Measurements from ENCODE around the gene RREB1. TPM values are rescaled to one million over a fixed set of nuclear protein-coding genes. Genes with fewer than 3 reads are reported as not detected.

The RREB1 gene
- total RNA-seq, 3 donors from 2014 or later: 18.5 to 20.7 (median 19.2) TPM

- Mint-ChIP-seq H3K9me3 (no peaks in the 10 kb centered on the region), H3K27me3 (ENCODE audit: low read depth) (no peaks in the 10 kb centered on the region), H3K36me3 (ENCODE audit: insufficient read depth) (no peaks in the 10 kb centered on the region), H3K4me3 (peak overlapping the region; percentile 82), H3K4me1 (ENCODE audit: low read depth) (peaks cover 70% of the 10 kb centered on the region)
- ATAC-seq: no peak
- DNase-seq: no peak
Observed at GRCh38 chr6:7139835-7140470, 32.2 kb downstream of the RREB1 start.

GRCh38 chr6:7140631-7141378 lies 33.0 kb downstream of the RREB1 start:
- Mint-ChIP-seq H3K4me3 (peak overlapping the region; percentile 82), H3K27me3 (ENCODE audit: low read depth) (no peaks in the 10 kb centered on the region), H3K9me3 (no peaks in the 10 kb centered on the region)

GRCh38 chr6:7142228-7142801 lies 34.6 kb downstream of the RREB1 start:
- Mint-ChIP-seq H3K27me3 (ENCODE audit: low read depth) (no peaks in the 10 kb centered on the region), H3K9me3 (no peaks in the 10 kb centered on the region), H3K4me1 (ENCODE audit: low read depth) (peaks cover 72% of the 10 kb centered on the region), H3K4me3 (peak overlapping the region; percentile 47), H3K36me3 (ENCODE audit: insufficient read depth) (peaks cover under 1% of the 10 kb centered on the region)
- DNase-seq (no peak), ATAC-seq (no peak)

More at GRCh38 chr6:7140631-7141378, 33.0 kb downstream of the RREB1 start:
- peaks cover 70% of the 10 kb centered on the region for H3K4me1 Mint-ChIP-seq (ENCODE audit: low read depth)
- peak; percentile 69 for DNase-seq
- ATAC-seq: peak; percentile 88 to 89
- no peaks in the 10 kb centered on the region for H3K36me3 Mint-ChIP-seq (ENCODE audit: insufficient read depth)

GRCh38 chr6:7142918-7143475 lies 35.2 kb downstream of the RREB1 start:
- Mint-ChIP-seq H3K36me3 (ENCODE audit: insufficient read depth) (peaks cover 2% of the 10 kb centered on the region), H3K4me1 (ENCODE audit: low read depth) (peaks cover 72% of the 10 kb centered on the region), H3K27me3 (ENCODE audit: low read depth) (no peaks in the 10 kb centered on the region), H3K9me3 (no peaks in the 10 kb centered on the region), H3K4me3 (peak overlapping the region; percentile 29)
- DNase-seq (no peak), ATAC-seq (no peak)

GRCh38 chr6:7143476-7143974 lies 35.8 kb downstream of the RREB1 start:
- no peak for DNase-seq
- H3K27me3 Mint-ChIP-seq (ENCODE audit: low read depth): no peaks in the 10 kb centered on the region
- ATAC-seq: no peak
- peak overlapping the region; percentile 29 for H3K4me3 Mint-ChIP-seq
- peaks cover 2% of the 10 kb centered on the region for H3K36me3 Mint-ChIP-seq (ENCODE audit: insufficient read depth)
- peaks cover 72% of the 10 kb centered on the region for H3K4me1 Mint-ChIP-seq (ENCODE audit: low read depth)
- H3K9me3 Mint-ChIP-seq: no peaks in the 10 kb centered on the region

DNA sequence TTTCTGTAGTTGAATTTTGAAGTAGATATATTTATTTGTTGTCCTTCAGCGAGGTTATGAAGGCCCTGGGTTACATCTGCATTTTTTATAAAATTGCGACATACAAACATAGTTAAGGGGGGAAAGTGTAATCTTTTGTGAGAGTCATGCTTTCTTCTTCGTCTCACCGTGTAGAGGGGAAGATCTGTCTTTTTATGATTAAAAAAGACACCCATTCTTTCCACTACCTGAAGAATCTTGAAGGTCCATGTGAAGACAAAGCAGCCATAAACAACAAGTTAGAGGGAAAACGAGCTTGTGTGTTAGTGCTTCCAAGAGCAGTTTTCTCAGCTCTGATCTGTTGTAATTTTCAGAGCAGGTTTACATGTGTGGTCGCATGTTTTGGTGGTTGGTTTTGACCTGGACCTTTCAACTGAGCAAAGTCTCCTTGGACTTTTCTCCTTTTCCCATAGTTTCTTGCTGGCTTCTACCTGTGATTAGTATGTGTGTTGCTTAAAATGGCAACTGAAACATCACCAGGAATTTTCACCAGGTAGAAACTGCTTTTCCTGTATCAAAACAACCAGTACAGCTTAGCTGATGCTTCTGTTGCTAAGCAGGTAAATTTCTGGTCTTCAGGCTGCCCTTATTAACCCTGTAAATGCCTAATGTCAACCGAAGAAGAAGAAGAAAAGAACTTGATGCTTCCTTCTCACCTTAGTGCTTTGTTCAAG lies 37.3 kb downstream of the RREB1 start:
- ATAC-seq (no peak), DNase-seq (no peak)
- Mint-ChIP-seq H3K27me3 (ENCODE audit: low read depth) (no peaks in the 10 kb centered on the region), H3K4me1 (ENCODE audit: low read depth) (peaks cover 70% of the 10 kb centered on the region), H3K9me3 (no peaks in the 10 kb centered on the region), H3K36me3 (ENCODE audit: insufficient read depth) (peaks cover 2% of the 10 kb centered on the region), H3K4me3 (no peak overlapping the region)

DNA sequence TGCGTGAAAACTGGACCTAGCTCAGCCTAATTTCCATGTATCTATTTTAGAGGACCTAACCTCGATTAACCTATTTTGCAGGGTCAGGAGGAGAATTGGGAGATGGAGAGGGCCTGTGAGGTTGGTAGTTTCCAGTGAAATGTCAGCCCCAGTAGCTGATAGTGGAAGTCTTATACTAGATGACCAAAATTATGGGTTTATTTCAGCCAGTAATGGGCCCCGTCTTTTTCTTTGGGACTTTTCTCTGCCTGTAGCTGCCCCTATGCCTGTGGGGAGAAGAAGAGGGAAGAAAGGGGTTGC lies 37.8 kb downstream of the RREB1 start:
- Mint-ChIP-seq H3K27me3 (ENCODE audit: low read depth) (no peaks in the 10 kb centered on the region), H3K4me1 (ENCODE audit: low read depth) (peaks cover 72% of the 10 kb centered on the region)
- no peak for ATAC-seq

GRCh38 chr6:7145885-7146828 lies 38.4 kb downstream of the RREB1 start:
- Mint-ChIP-seq H3K4me3 (no peak overlapping the region), H3K9me3 (no peaks in the 10 kb centered on the region), H3K4me1 (ENCODE audit: low read depth) (peaks cover 74% of the 10 kb centered on the region), H3K36me3 (ENCODE audit: insufficient read depth) (peaks cover 6% of the 10 kb centered on the region), H3K27me3 (ENCODE audit: low read depth) (no peaks in the 10 kb centered on the region)
- ATAC-seq (peak; percentile 56), DNase-seq (no peak)

More for the DNA sequence above, 37.8 kb downstream of the RREB1 start:
- no peak for DNase-seq
- Mint-ChIP-seq H3K9me3 (no peaks in the 10 kb centered on the region), H3K4me3 (no peak overlapping the region), H3K36me3 (ENCODE audit: insufficient read depth) (peaks cover 5% of the 10 kb centered on the region)

DNA sequence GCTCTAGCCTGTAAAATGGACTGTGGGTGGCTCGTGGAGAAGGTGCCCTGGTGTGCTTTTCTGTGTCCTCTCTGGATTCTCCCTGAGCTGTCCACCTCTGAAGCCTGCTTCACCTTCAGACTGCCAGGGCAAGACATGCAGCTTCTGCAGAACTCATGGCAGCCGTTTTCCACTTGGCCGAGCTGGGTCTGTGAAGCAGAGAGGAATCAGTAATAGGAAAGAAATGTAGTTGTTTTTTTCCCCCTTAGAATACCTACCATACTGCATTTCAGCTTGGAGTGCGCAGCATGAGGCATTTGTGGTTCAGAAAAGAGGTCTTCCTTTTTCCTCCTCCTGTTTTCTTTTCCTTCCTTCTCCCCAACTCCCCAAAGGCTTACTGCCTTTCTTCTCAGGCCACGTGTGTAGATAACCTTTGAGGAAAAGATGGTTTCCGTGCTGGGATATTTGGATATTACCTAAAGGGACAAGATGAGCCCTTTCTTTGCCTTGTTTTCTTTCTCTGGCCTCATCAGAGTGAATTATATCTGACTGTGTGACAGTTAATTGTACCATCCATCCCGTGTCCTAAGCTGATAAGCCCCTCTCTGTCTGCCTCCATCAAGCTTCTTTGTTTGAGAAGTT lies 39.4 kb downstream of the RREB1 start:
- ATAC-seq (no peak), DNase-seq (no peak)
- no peaks in the 10 kb centered on the region for H3K27me3 Mint-ChIP-seq (ENCODE audit: low read depth)
- peaks cover 79% of the 10 kb centered on the region for H3K4me1 Mint-ChIP-seq (ENCODE audit: low read depth)
- peak overlapping the region; percentile 33 for H3K4me3 Mint-ChIP-seq
- no peaks in the 10 kb centered on the region for H3K9me3 Mint-ChIP-seq
- H3K36me3 Mint-ChIP-seq (ENCODE audit: insufficient read depth): peaks cover 6% of the 10 kb centered on the region

DNA sequence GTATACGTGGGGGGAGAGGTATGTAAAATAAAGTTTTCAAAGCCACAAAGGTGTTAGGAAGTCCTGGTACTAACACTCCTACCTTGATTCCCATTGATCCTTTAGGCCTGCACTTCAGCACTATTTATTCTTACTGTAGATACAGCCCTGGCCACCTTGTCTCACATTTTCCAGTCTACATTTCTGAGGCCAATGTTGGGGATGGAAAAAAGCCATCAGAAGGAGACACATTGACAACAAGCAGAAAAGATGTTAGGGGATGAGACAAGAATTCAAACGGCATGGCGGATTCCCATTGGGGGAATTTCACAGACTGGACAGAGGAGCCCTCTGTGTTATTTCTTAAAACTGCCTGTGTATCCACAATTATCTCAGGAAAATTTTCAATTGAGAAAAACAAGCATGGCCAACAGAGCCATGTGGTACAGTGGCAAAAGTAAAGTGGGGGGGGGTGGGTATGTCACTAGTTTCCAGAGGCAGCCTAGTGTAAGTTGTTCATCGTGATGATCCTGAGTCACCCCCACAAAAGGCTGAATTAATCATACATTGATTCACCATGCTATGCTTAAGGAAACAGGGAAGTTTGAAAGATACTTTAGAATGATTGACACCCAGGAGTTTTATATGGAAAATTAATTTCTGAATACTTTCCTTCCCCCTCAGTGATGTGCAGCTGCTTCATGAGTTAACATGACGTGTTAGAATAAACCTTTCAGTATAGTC lies 40.5 kb downstream of the RREB1 start:
- H3K36me3 Mint-ChIP-seq (ENCODE audit: insufficient read depth): peaks cover 6% of the 10 kb centered on the region
- no peak overlapping the region for H3K4me3 Mint-ChIP-seq
- DNase-seq (no peak), ATAC-seq (peak; percentile 76 to 79)
- peaks cover 80% of the 10 kb centered on the region for H3K4me1 Mint-ChIP-seq (ENCODE audit: low read depth)
- H3K9me3 Mint-ChIP-seq: no peaks in the 10 kb centered on the region
- H3K27me3 Mint-ChIP-seq (ENCODE audit: low read depth): no peaks in the 10 kb centered on the region

- peaks cover 8% of the 10 kb centered on the region for H3K36me3 Mint-ChIP-seq (ENCODE audit: insufficient read depth)
- peaks cover 89% of the 10 kb centered on the region for H3K4me1 Mint-ChIP-seq (ENCODE audit: low read depth)
- no peaks in the 10 kb centered on the region for H3K27me3 Mint-ChIP-seq (ENCODE audit: low read depth)
Observed at GRCh38 chr6:7150381-7151064, 42.8 kb downstream of the RREB1 start.

DNA sequence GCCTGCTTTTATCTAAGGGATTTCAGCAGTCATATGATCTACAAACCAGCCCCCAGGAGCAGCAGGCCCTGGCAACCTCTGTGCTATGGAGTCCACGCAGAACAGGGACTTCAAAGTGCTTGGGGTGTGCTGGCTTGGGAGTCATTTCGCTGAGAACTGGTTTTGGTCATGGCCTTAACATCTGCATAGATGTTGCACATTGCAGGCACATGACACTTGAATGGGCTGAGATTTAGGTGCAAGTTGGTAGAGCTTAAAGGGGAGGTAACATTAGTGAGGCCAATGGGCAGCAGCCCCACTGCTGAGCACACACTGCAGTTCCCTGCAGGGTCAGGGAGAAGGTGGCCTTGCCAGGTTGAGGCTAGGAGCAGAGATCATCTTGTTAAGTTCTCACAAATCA lies 43.6 kb downstream of the RREB1 start:
- no peak overlapping the region for H3K4me3 Mint-ChIP-seq
- no peaks in the 10 kb centered on the region for H3K27me3 Mint-ChIP-seq (ENCODE audit: low read depth)
- no peaks in the 10 kb centered on the region for H3K9me3 Mint-ChIP-seq
- DNase-seq: no peak
- ATAC-seq: no peak
- H3K36me3 Mint-ChIP-seq (ENCODE audit: insufficient read depth): peaks cover 10% of the 10 kb centered on the region
- H3K4me1 Mint-ChIP-seq (ENCODE audit: low read depth): peaks cover 89% of the 10 kb centered on the region

More at GRCh38 chr6:7150381-7151064, 42.8 kb downstream of the RREB1 start:
- DNase-seq (no peak), ATAC-seq (no peak)
- Mint-ChIP-seq H3K4me3 (no peak overlapping the region), H3K9me3 (no peaks in the 10 kb centered on the region)
